GM12873 (cell line): ENCODE data around the gene PC.

Experiments
- CTCF ChIP-seq: IDR thresholded peaks from 2 replicates; pipeline ENCODE4 v1.5.1; 2012; ENCODE audit warnings: low read depth, mild to moderate bottlenecking, moderate library complexity, low read length, control low read depth; ENCODE audit not compliant: insufficient read depth; ENCODE audit errors: missing control alignments

Gene PC

GRCh38 chr11:66884443-66884842 is 73.7 kb downstream of the PC start:
- TF ChIP-seq CTCF, result no peak

GRCh38 chr11:66883016-66883965 is 74.9 kb downstream of the PC start:
- TF ChIP-seq CTCF, result peak; percentile 89

GRCh38 chr11:66882561-66883015 is 75.6 kb downstream of the PC start:
- TF ChIP-seq CTCF, result no peak

GRCh38 chr11:66881927-66882452 is 76.2 kb downstream of the PC start:
- no peak for TF ChIP-seq CTCF

- no peak for TF ChIP-seq CTCF
Measured at GRCh38 chr11:66881451-66881835, 76.7 kb downstream of the PC start.

- no peak for TF ChIP-seq CTCF
Measured at GRCh38 chr11:66880496-66881450, 77.4 kb downstream of the PC start.

- TF ChIP-seq CTCF, result no peak
Measured at GRCh38 chr11:66879999-66880398, 78.2 kb downstream of the PC start.
